H1 (cell line): ENCODE results near the gene CACNA1C. TPM values are rescaled to one million over a fixed set of nuclear protein-coding genes. Genes with fewer than 3 reads are reported as not detected.

ENCODE experiments used
- CTCF ChIA-PET: fragments of 300-600 bp; sonication (Branson Sonifier 250); formaldehyde crosslinking; loops from one replicate; lab custom pipeline; 2021; ENCODE audit not compliant: partially characterized antibody; lab: Charles Lee
- POLR2A ChIA-PET: fragments of 300-600 bp; sonication (Branson Sonifier 250); formaldehyde crosslinking; loops from one replicate; lab custom pipeline; 2021; ENCODE audit warnings: inconsistent platforms; ENCODE audit not compliant: partially characterized antibody; lab: Charles Lee
- DNase-seq, 2 experiments: peaks; one replicate each; pipeline versions ENCODE4 v3.0.0 to v3.0.0-alpha.2; 2010 to 2022; ENCODE audit warnings: low spot score in 2 of 2, low read depth in 1 of 2, mixed read lengths in 1 of 2
- FAIRE-seq: peaks from 2 replicates; lab custom pipeline; 2011; peaks lifted over from hg19 to GRCh38; lab: Jason Lieb, UNC
- H2AFZ ChIP-seq: 2 replicates; pipeline ENCODE4 v1.8.1; 2012; ENCODE audit warnings: low read length, inconsistent platforms
- H2AK5ac ChIP-seq: 2 replicates; pipeline ENCODE4 v1.6.1; 2013; ENCODE audit warnings: low read depth, low read length
- H2BK120ac ChIP-seq: replicated peaks from 2 replicates; pipeline ENCODE3; 2013; ENCODE audit warnings: low read depth, low read length, inconsistent platforms
- H2BK12ac ChIP-seq: 2 replicates; pipeline ENCODE4 v1.6.1; 2013; ENCODE audit warnings: low read depth, low read length
- H2BK15ac ChIP-seq: 2 replicates; pipeline ENCODE4 v1.6.1; 2013; ENCODE audit warnings: low read length
- H2BK20ac ChIP-seq: 2 replicates; pipeline ENCODE4 v1.6.1; 2013; ENCODE audit warnings: low read length
- H2BK5ac ChIP-seq: 2 replicates; pipeline ENCODE4 v1.6.1; 2013; ENCODE audit warnings: low read depth, low read length
- H3K14ac ChIP-seq: 2 replicates; pipeline ENCODE4 v1.6.1; 2013; ENCODE audit warnings: inconsistent platforms; ENCODE audit not compliant: insufficient read length
- H3K18ac ChIP-seq: 2 replicates; pipeline ENCODE4 v1.6.1; 2013; ENCODE audit warnings: low read length; ENCODE audit errors: extremely low read depth
- H3K23ac ChIP-seq: 2 replicates; pipeline ENCODE4 v1.6.1; 2013; ENCODE audit warnings: inconsistent platforms; ENCODE audit not compliant: insufficient read length
- H3K23me2 ChIP-seq: 2 replicates; pipeline ENCODE4 v1.6.1; 2013; ENCODE audit warnings: low read depth, low read length
- H3K27ac ChIP-seq: 2 replicates; pipeline ENCODE4 v1.6.1; 2011; ENCODE audit warnings: low read depth, low read length, inconsistent platforms
- H3K27me3 ChIP-seq, 4 experiments: replicated peaks in 1 of 4; 1 replicate in 1 of 4; 2 replicates in 3 of 4; pipeline versions ENCODE4 v1.6.1 to v1.8.1; 2011 to 2013; ENCODE audit warnings: low read length in 3 of 4, mild to moderate bottlenecking in 3 of 4, inconsistent platforms in 2 of 4, mixed read lengths in 2 of 4, moderate library complexity in 1 of 4; ENCODE audit not compliant: control insufficient read depth in 3 of 4, insufficient read depth in 3 of 4; ENCODE audit errors: extremely low read depth in 1 of 4
- H3K36me3 ChIP-seq, 4 experiments: 2 replicates each; pipeline versions ENCODE4 v1.6.1 to v1.8.1; 2011 to 2013; ENCODE audit warnings: mild to moderate bottlenecking in 4 of 4, low read length in 3 of 4, moderate library complexity in 2 of 4, control low read depth in 1 of 4, inconsistent platforms in 1 of 4; ENCODE audit not compliant: insufficient read depth in 4 of 4, control insufficient read depth in 2 of 4
- H3K4ac ChIP-seq: replicated peaks from 2 replicates; pipeline ENCODE3; 2013; ENCODE audit warnings: low read length, low read depth, mixed read lengths, inconsistent platforms; ENCODE audit not compliant: insufficient read length
- H3K4me1 ChIP-seq, 4 experiments: replicated peaks in 1 of 4; 1 replicate in 1 of 4; 2 replicates in 3 of 4; pipeline versions ENCODE4 v1.6.1 to v1.8.1; 2011 to 2013; ENCODE audit warnings: low read length in 3 of 4, inconsistent platforms in 2 of 4, mixed read lengths in 1 of 4; ENCODE audit not compliant: insufficient read depth in 4 of 4, control insufficient read depth in 3 of 4
- H3K4me2 ChIP-seq, 2 experiments: 2 replicates each; pipeline versions ENCODE4 v1.6.1 to v1.8.1; 2011 to 2013; ENCODE audit warnings: low read depth in 2 of 2, low read length in 2 of 2, control low read depth in 1 of 2, inconsistent platforms in 1 of 2, mild to moderate bottlenecking in 1 of 2; ENCODE audit not compliant: insufficient read depth in 1 of 2
- H3K4me3 ChIP-seq, 4 experiments: fragments of 200-600, 300-600 bp in 1 of 4; sonication (generic), shearing (Covaris generic), sonication (Bioruptor Twin) in 1 of 4; 2 replicates each; pipeline versions ENCODE4 v1.5.1 to v1.8.1; 2011 to 2016; ENCODE audit warnings: low read length in 4 of 4, low read depth in 3 of 4, control low read depth in 2 of 4, inconsistent platforms in 2 of 4, mild to moderate bottlenecking in 2 of 4, mixed read lengths in 1 of 4, moderate library complexity in 1 of 4; ENCODE audit not compliant: insufficient read depth in 2 of 4; ENCODE audit errors: extremely low read depth in 1 of 4
- H3K56ac ChIP-seq: replicated peaks from 2 replicates; pipeline ENCODE3; 2013; ENCODE audit warnings: low read depth, mild to moderate bottlenecking, mixed read lengths, low read length, inconsistent platforms; ENCODE audit not compliant: insufficient read length
- H3K79me1 ChIP-seq: 2 replicates; pipeline ENCODE4 v1.6.1; 2013; ENCODE audit warnings: low read depth, low read length, control low read depth
- H3K79me2 ChIP-seq, 2 experiments: 2 replicates each; pipeline versions ENCODE4 v1.6.1 to v1.8.1; 2012 to 2013; ENCODE audit warnings: low read length in 2 of 2, mild to moderate bottlenecking in 2 of 2, inconsistent platforms in 1 of 2; ENCODE audit not compliant: insufficient read depth in 2 of 2, control insufficient read depth in 1 of 2
- H3K9ac ChIP-seq, 4 experiments: replicated peaks in 1 of 4; 1 replicate in 1 of 4; 2 replicates in 3 of 4; pipeline versions ENCODE4 v1.6.1 to v1.8.1; 2011 to 2013; ENCODE audit warnings: low read depth in 3 of 4, low read length in 3 of 4, control low read depth in 2 of 4, mild to moderate bottlenecking in 2 of 4, moderate library complexity in 2 of 4, inconsistent platforms in 1 of 4; ENCODE audit errors: extremely low read depth in 1 of 4
- H3K9me3 ChIP-seq, 2 experiments: 2 replicates each; pipeline versions ENCODE4 v1.6.1 to v1.8.1; 2012 to 2013; ENCODE audit warnings: mild to moderate bottlenecking in 2 of 2, moderate library complexity in 2 of 2, control low read depth in 1 of 2, inconsistent platforms in 1 of 2, low read depth in 1 of 2, low read length in 1 of 2, mixed read lengths in 1 of 2; ENCODE audit not compliant: insufficient read depth in 2 of 2
- H4K20me1 ChIP-seq, 2 experiments: replicated peaks in 1 of 2; 2 replicates each; pipeline versions ENCODE3 to v1.8.1; 2011 to 2013; ENCODE audit warnings: inconsistent platforms in 2 of 2, low read length in 2 of 2, mild to moderate bottlenecking in 1 of 2; ENCODE audit not compliant: insufficient read depth in 2 of 2, control insufficient read depth in 1 of 2
- H4K5ac ChIP-seq: 2 replicates; pipeline ENCODE4 v1.6.1; 2013; ENCODE audit warnings: low read length, low read depth, mixed read lengths, inconsistent platforms; ENCODE audit not compliant: insufficient read length
- H4K8ac ChIP-seq: 2 replicates; pipeline ENCODE4 v1.8.0; 2013; ENCODE audit warnings: mild to moderate bottlenecking, moderate library complexity, low read length, inconsistent platforms; ENCODE audit not compliant: insufficient read depth; ENCODE audit errors: extremely low read depth
- H4K91ac ChIP-seq: replicated peaks from 2 replicates; pipeline ENCODE3; 2013; ENCODE audit warnings: low read length, mixed read lengths, inconsistent platforms; ENCODE audit not compliant: insufficient read length
- CEBPB ChIP-seq: IDR thresholded peaks from 2 replicates; pipeline ENCODE4 v1.6.1; 2012; ENCODE audit warnings: low read depth, low read length
- PHF8 ChIP-seq: fragments of 200-600 bp; sonication (generic); conservative IDR thresholded peaks from 2 replicates; pipeline ENCODE4 v1.7.1; 2012; ENCODE audit warnings: low read depth, mild to moderate bottlenecking, inconsistent platforms, low read length, moderate library complexity
- RAD21 ChIP-seq, 2 experiments: IDR thresholded peaks in 1 of 2; conservative IDR thresholded peaks in 1 of 2; 2 replicates each; pipeline ENCODE4 v1.6.1; 2011; ENCODE audit warnings: low read depth in 2 of 2, low read length in 2 of 2, improper control_type of control experiment in 1 of 2, inconsistent platforms in 1 of 2, mild to moderate bottlenecking in 1 of 2, moderate library complexity in 1 of 2
- SRF ChIP-seq: IDR thresholded peaks from 2 replicates; pipeline ENCODE4 v1.6.1; 2011; ENCODE audit warnings: mild to moderate bottlenecking, low read depth, low read length, moderate library complexity
- WGBS, 2 experiments: shearing (Covaris generic) in 1 of 2; methylation state at CpG; one replicate each; pipeline versions ENCODE4 v1.1.6 to v1.1.7; 2013 to 2015; ENCODE audit warnings: low lambda C conversion rate in 2 of 2, mixed read lengths in 2 of 2, inconsistent platforms in 1 of 2, low coverage in 1 of 2, missing lambda C conversion rate in 1 of 2; ENCODE audit not compliant: insufficient replicate concordance in 2 of 2, insufficient coverage in 1 of 2, insufficient read length in 1 of 2; ENCODE audit errors: extremely low coverage in 1 of 2, missing lambda C conversion rate in 1 of 2; 5-methylcytosine and 5-hydroxymethylcytosine counted together
- polyA plus RNA-seq, 7 experiments: library from polyadenylated mRNA; depleted of rRNA in 3 of 7; stranded (reverse) in 5 of 7; unstranded in 2 of 7; fragments of >200 nt in 5 of 7; fragments of 200-250 nt in 2 of 7; gene quantifications; 1 replicate in 5 of 7; 2 replicates in 1 of 7; 4 replicates in 1 of 7; pipeline versions ENCODE4 v1.2.1 to v1.2.3, GENCODE V29; 2011 to 2013; ENCODE audit warnings: missing spikeins in 2 of 7, mixed read lengths in 2 of 7
- total RNA-seq: library from RNA; stranded (reverse); fragmentation: NEBNext Ultra II Directional; extraction: Animal tissue kit (Norgen Biotek cat#: 25700); gene quantifications from 2 replicates; pipeline ENCODE4 v1.2.1, GENCODE V29; 2021

Gene CACNA1C
- total and polyA plus RNA-seq, 2 of the 8 experiments (the other 6 are each of a cell fraction or from before 2014, with no cell fraction given) = 1.3 TPM

DNA sequence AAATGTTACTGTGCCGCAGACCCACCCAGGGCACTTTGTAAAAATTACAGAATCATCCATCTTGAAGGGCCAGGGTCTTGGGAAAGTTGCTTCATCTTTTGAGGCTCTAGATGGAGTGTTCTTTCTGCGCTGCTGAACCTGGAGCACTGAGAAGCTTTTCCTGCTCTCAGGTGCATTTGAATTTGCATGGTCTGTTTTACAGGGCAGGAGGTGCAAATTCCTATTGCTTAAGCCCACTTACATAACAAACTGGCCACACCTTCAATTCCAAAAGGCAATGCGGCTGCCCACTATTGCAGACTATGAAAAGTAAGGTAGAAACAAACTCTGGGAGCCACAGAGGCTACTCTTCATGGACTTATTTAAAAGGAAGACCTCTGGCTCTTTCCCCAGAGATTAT lies 254.8 kb downstream of the CACNA1C start:
- Histone ChIP-seq H2BK5ac (no peak overlapping the region), H3K4me2 (peak overlapping the region; percentile 44 to 54; a peak in 3 of 4 replicates), H2AFZ (no peak overlapping the region), H3K27me3 (no peaks in the 10 kb centered on the region), H3K36me3 (no peaks in the 10 kb centered on the region), H2BK15ac (0 out of 2 replicates have a peak overlapping the region, but pooled peaks have one; percentile 68), H3K79me1 (no peaks in the 10 kb centered on the region), H2BK20ac (no peak overlapping the region), H3K18ac (peak overlapping the region; percentile 10; the same call in 1 of the 2 replicates), H4K5ac (no peak overlapping the region), H3K14ac (no peak overlapping the region), H3K23me2 (no peaks in the 10 kb centered on the region; the same call in 1 of the 2 replicates), H3K4me1 (peaks cover 9 to 18% (median 13%) of the 10 kb centered on the region in 4 experiments), H3K79me2 (no peaks in the 10 kb centered on the region), H4K20me1 (no peaks in the 10 kb centered on the region), H3K4ac (peak overlapping the region; percentile 29), H2BK12ac (no peak overlapping the region), H3K56ac (no peak overlapping the region), H3K9me3 (peaks cover 0 to 4% of the 10 kb centered on the region in 2 experiments; a peak in 1 of 4 replicates), H3K23ac (no peak overlapping the region), H4K8ac (no peak overlapping the region), H2BK120ac (peak overlapping the region; percentile 18), H4K91ac (peak overlapping the region; percentile 44), H2AK5ac (no peak overlapping the region), H3K4me3 (no peak overlapping the region), H3K9ac (no peak overlapping the region), H3K27ac (no peak overlapping the region)
- DNase-seq (no peak), FAIRE-seq (peak; percentile 7)
- ChIA-PET POLR2A (no interaction called here), CTCF (interaction anchor here (0.7 to 5.9 kb wide), 8 partner anchors 16 to 317 kb away, joined by 3 to 74 read pairs (median 4); no protein-coding TSS in a partner anchor)
- TF ChIP-seq PHF8 = no peak
- no peak for TF ChIP-seq SRF
- TF ChIP-seq RAD21 (IDR thresholded peaks at IDR 0.05 in 1 of 2, conservative IDR thresholded peaks at IDR 0.05 in 1 of 2; ENCODE audit: low read depth in 2 of 2, low read length in 2 of 2) = 0 out of 4 replicates have a peak, but pooled peaks of 1 of the 2 experiments have one; percentile 1
- TF ChIP-seq CEBPB = peak; percentile 62; the same call in 1 of the 2 replicates
- 71% methylated on average over 3 of the region's 3 CpGs; no CpG with 5 or more reads in 1 of the 2 experiments for WGBS, 2 experiments
